Activated CD8-positive, alpha-beta memory T cell treated with anti-CD3 and anti-CD28 coated beads for 4 hours (primary cell): ENCODE data around the gene RRP15.

Experiments
- DNase-seq, 2 donors: peaks; one replicate each; pipeline ENCODE4 v3.0.0-alpha.2; 2020; ENCODE audit warnings: low read depth in 2 of 2

RRP15 gene, protein sequence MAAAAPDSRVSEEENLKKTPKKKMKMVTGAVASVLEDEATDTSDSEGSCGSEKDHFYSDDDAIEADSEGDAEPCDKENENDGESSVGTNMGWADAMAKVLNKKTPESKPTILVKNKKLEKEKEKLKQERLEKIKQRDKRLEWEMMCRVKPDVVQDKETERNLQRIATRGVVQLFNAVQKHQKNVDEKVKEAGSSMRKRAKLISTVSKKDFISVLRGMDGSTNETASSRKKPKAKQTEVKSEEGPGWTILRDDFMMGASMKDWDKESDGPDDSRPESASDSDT

DNA sequence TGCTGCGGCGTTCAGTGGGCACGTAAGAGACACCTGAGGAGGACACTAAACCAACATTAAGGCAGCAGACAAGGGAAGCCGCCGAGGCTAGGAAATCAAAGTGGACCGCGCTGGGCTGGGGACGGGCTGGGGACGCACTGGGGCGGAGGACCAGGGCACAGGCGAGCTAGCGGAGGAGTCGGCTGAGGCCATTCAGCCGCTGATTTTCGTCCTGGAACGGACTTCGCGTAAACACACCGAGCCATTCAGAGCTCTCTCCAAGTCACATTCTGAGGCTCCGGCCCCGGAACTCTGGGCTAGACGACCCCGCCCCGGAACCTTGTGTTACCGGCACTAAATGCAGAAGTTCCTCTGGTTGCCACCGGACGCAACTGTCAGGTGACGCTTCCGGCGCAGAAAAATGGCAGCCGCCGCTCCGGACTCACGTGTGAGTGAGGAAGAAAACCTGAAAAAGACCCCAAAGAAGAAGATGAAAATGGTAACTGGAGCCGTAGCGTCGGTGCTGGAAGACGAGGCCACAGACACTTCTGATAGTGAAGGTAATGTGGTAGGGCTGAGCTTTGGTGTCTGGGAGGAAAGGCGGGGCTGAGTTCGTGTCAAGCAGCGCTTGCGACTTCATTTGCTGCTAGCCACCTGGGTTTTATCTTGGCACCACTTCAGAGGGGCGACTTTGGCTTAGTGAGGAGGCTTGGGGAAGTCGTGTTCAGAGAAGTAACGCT lies at the start of gene RRP15:
TSS of gene RRP15 (plus strand) at position 377 of the 719 bp plus-strand sequence. CDS start at position 401, 24 bp downstream.
- peak; percentile 68 to 75 for DNase-seq

DNA sequence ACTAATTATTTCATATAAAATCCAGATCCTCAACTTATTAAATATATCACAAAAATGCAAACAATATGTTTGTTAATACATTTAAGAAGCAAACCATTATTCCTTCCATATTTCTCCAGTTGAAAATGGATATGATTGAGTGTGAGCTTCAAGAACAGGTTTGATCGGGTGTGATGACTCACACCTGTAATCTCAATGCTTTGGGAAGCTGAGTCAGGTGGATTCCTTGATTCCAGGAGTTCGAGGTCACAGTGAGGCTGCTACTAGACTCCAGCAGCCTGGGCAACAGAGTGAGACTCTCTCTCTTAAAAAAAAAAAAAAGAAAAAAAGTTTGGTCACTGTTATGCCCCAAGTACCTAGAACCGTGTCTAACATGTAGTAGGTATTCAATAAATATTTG lies 42.9 kb upstream of the RRP15 start:
- no peak for DNase-seq

DNA sequence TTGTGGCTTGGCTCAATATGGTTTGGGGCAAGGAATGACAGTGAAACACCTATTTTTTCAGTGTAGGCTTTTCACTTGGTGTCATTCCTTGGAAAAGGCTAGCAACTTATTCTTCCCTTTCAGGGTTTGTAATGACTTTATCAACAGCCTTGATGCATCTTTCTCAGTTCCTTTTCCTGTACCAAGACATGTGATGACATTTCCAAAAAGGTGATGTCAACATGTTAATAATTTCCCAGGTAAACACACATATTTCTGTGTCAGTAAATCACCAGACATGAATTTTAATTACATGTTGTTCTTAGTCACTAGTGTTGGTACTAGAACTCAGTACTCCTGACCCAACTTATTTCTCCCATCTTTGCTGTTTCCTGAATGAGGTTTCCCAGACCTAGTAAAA lies 37.8 kb upstream of the RRP15 start:
- no peak for DNase-seq

DNA sequence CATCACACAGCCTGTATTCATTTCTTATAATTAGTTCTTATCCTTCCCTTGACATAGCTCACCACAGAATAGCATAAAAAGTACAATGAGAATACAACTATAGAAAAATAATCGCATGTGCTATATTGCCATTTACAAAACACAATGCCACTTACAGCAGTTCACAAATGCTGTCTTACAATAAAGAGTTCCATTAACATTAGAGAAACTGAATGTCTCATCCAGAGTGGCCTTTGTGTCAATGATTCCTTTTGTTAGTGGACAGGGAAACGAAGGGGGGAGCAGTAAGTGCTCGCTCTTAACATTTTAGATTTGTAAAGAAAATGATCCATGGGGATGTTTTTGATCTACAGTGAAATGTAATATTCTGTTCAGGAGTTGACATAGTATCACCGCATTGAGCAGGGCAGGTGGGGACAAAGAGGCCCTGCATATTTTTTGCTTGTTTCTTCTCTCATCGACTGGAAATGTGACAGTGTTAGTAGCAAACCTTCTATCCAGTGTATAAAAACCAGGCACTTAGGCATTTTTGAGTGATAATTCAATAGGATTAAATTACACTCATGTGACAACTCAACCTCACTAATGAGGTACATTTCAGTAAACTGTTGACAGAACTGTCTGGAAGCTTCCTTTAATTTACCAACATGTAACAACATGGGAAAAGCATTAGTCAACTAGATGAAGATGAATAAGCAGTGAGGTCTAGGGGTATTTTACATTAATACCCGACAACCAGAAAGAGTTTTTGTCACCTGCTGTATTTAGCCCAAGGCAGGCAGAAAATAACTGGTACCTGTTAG lies 35.6 kb upstream of the RRP15 start:
- DNase-seq = no peak

DNA sequence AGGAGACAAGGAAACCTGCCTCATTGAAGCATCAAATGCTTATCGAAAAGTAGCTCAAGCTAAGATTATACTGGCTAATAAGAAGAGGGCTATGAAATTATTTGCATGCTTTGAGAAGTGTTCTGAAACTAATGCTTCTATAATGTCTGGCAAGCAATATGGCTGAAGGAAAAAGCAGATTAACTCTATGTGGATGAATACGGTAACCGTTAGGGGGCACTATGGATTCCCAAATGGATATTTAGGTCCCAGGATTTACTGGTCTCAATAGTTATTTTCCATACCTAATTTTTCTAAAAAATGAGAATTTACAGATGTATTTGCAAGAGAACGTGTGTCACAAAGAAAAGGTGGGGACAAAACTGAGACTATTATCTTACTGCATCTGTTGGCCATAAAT lies 34.6 kb upstream of the RRP15 start:
- no peak for DNase-seq

DNA sequence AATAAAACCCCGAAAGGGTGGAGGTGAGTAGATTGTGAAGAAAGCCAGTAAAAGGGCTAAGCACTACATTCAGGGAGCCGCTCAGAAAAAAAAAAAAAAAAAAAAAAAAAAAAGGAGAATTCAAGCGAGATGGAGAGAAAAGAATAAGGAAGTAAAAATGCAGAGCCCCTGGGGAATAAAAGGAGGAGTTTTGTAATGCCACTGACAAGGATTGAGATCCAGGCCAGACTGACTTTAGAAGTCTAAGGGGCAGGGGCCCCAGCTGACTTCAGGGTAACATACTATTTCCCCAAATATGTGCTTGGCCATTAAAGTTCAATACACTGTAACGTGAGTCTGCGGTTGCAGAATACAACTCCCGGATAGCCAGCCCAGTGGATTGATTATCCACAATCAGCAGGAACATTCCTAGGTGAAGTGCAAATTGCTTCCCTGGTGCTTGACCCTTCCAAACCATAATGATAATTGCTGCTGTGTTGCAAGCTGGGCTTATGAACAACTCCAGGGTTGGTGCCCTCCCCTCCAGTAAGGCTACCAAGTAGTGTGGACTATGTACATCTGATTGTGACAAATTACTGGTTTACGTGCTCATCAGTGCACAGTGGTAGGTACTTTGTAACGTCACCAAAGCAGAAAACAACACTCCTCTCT lies 30.7 kb upstream of the RRP15 start:
- DNase-seq = no peak

DNA sequence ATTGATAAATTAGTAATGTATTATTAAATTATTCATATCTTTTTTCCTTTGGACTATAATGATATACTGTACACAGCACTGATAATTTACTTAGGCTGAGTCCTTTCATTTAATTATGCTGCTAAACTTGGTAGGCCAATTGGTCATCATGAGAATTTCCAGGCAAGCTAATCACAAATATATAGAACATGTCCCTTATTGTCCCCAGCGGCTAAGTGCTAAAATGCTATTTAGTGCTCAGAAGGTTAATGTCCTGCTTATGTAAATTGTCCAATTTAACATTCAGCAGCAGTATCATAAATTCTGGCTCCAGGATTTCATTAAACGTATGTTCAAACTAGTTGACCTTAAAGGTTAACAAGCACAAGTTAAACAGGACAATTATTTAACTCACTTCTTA lies 30.0 kb upstream of the RRP15 start:
- DNase-seq = no peak

DNA sequence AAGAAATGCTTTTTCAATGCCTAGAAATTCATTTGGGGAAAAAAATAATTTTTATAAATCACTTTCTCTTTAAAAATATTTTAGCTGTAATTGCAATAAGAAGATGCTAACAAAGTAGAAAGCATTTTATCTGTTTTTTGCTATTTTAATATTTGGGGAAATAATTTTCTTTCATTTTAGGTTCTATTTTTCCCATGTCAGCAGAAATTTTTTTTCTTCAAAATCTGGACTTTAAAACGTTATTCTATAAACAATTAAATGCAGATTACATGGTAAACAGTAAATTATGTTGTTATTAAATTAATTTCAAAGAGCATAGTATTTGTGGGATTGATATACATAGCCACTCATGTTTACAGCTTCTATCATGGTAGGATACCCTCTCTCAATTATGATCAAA lies 27.7 kb upstream of the RRP15 start:
- DNase-seq = no peak

DNA sequence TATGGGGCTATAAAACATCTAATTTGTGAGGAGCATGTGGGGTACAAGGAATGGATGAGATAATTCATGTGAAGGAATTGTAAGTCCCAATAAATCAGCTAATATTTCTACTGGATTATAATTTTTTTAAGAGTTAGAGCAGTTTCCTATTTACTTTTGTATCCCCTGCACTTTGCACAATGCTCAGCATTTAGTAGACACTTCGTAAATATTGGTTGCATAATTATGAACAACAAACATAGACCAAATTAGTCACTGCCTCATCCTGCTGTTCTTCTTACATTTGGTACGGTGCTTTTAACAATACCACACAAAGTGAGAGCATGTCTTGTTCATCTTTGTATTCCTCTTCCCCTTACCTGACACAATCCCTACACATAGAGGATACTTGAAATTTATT lies 27.1 kb upstream of the RRP15 start:
- DNase-seq = no peak

DNA sequence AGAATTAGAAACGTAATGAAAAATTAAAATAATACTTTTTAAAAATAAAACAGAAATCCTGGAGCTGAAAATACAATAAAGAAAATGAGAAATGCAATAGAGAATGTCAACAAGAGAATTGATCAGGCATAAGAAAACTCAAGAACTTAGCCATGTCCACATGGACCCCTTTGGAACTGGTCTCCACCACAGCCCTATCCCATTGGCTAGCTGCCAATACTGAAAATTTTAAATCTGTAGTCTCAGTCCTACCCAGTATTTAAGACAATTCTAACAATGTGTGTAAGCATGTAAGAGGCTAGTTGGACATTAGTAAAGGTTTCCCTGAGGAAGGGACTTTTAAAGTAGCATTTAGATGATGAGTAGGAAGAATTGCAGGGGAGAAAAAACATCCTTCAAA lies 25.8 kb upstream of the RRP15 start:
- DNase-seq = no peak

DNA sequence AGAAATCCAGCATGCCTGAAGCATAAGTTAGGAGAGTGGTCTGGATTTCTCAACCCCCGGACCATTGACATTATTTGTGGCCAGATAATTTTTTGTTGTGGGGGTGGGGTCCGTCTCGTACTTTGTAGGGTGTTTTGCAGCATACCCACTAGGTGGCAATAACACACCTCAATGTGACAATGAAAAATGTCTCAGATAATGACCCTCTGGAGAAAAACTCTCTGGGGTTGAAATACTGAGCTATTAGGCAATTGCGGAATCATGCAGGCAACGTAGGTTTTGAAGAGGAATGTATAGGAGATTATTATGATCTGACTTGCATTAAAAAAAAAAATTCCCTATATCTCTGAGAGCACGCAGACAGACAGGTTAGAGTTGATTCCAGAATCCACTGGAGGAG lies 25.3 kb upstream of the RRP15 start:
- no peak for DNase-seq

DNA sequence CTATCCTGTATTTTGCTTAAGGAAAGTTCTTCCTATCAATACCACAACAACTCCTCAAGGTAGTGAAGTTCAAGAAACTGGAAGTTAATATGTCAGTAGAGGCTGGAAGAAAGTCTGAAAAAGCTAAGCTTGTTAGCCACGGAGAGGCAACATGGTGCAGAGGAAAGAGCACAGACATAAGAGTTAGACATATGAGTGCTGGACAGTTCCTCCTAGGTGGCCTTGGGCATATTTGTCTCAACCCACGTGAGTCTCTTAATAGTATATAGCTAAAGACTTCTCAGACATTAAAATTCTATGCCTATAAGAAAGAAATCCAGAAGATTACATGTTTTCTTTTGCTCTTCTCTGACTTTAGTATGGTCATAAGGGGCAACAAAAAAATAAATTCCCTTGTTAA lies 22.8 kb upstream of the RRP15 start:
- no peak for DNase-seq

DNA sequence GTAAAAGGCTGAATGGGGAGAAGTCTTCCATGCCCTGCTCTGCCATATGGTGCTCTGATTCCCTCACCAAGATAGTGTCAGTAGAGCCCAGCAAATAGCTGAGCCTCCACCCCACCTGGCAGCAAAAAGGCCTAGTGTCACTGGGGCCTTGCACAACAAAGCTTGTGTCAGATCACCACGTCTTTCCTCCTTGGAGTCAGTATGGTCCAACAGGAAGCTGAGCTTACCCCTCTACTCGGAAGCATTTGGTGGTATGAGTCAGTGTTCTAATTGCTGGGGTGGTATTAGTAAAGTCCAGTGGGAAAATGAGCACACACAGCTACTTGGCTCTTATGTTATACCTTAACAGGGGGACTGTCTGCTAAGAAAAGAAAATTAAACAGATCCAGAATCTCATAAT lies 18.7 kb upstream of the RRP15 start:
- no peak for DNase-seq

DNA sequence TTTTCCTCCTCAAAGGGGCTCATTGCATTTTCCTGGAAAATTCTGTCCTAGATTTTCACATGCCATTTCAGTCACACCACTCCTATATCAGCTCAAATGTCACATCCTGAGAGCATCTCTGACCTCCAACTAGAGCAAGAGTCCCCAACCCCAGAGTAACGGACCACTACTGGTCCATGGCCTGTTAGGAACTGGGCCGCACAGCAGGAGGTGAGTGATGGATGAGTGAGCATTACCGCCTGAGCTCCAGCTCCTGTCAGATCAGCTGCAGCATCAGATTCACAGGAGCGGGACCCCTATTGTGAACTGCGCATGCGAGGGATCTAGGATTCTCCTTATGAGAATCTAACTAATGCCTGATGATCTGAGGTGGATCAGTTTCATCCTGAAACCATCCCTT lies 12.7 kb upstream of the RRP15 start:
- no peak for DNase-seq

DNA sequence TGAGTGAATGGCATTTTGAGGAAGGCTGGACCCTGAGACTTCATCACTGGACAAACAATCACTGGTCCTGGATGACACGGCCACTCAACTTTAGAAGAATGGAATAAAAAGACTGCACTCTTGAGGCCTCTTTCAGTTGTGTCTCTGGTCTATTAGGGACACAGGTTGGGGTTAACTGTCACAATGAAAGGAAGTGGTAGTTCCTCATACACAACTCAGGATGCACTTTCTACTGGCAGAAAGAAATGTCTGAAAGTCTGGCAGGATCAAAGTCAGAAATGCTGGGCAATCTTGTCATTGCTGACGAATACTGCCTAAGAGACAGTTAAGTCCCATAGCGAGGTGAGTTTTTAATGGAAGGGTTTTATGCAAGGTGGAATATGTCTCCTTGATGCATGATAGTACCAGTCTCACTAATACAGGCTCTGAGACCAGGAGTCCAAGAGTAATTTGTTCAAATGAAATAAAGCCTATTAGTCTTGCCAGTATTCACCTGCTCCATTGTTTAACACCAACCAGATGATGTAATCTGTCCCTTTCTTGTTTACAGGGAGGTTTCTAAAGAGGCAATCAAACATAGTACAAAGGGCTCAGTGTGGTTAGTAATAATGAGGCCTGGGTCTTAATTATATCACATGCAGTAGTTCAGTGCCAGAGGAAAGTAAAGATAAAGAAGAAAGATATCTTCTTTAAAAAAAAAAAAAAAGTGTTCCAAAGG lies 11.2 kb upstream of the RRP15 start:
- no peak for DNase-seq

DNA sequence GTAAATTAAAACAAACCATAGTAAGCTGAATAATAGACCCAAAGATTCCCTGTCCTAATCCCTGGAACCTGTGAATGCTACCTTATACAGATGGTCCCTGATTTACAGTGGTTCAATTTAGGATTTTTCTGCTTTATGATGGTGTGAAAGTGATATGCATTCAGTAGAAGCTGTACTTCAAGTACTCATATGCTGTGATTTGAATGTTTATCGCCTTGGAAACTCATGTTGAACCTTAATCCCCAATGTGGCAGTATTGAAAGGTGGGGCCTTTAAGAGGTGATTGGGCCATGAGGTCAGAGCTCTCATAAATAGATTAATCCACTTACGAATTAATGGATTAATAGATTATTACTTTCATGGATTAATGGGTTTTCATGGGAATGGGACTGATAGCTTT lies 10.6 kb upstream of the RRP15 start:
- DNase-seq = no peak

DNA sequence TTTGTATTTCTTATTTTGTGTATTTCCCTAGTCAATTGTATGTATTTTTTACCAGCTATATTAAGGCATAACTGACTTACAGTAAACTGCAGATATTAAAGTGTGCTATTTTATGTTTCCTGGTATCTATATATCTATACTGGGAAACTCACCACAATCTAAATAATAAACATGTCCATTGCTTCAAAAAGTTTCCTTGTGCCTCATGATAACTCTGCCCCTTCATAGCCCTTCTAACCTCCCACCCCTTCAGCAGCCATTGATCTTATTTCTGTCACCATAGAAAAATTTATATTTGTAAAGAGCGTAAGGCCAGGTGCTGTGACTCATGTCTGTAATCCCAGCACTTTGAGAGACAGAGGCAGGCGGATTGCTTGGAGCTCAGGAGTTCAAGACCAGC lies 9.3 kb upstream of the RRP15 start:
- no peak for DNase-seq

DNA sequence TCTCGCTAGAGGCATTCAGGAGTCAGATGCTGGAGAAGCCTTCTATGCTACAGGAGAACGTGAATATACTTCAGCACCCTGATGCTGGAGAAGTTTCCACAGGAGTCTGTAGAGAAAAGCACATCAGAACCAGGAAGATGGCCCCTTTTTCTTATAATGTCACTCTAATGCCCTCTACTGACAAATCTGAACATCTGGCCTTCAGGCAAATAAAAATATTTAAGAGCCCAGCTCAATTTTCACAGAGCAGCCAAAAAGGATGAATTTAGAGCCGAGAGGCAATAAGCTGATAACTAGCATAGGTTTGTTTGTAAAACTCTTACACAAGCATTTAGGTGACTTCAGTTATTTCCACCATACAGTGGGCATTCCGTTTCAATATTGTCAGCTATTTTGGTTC lies 3.8 kb upstream of the RRP15 start:
- DNase-seq = no peak

DNA sequence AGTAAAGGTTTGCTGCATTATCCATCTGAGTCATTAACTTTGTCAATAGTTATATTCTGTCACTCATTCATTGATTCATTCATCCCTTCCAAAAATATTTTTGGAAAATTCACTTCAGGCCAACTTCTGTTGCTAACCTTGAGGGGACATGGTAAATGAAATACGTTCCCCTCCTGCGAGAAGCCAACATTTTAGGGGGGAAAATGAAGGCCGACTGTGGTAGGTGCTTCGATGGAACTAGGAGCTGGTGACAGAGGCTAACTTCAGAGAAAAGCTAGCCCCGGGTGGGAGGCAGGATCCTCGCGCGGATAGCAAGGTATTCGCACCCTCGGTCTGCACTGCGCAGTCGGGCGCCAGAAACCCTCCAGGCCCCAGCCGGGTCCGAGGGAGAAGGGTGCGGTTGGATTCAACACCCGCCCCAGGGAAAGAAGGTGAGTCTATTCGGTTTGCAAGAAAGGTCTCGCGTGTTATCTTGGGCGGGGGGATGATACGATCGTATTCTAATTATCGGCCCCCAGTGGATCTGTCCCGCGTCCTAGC lies 646 bp upstream of the RRP15 start:
- no peak for DNase-seq

DNA sequence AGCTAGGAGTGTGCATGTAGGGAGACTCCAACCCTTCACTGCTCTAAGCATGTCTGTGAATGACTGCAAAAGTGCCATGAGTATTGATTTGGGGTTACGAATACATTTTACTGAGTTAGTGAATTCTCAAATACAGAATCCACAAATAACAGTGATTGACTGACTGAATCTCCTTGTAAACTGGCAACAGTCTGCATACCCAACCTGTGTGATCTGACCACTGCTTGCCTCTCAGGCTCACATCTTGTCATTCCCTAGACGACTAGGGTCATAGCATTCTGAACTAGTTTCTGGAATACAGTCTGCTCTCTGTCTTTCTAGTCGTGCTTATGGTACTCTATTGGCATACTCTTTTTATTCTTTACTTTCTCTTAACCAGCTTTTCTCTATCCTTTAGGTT lies 7.4 kb downstream of the RRP15 start:
- DNase-seq = no peak

DNA sequence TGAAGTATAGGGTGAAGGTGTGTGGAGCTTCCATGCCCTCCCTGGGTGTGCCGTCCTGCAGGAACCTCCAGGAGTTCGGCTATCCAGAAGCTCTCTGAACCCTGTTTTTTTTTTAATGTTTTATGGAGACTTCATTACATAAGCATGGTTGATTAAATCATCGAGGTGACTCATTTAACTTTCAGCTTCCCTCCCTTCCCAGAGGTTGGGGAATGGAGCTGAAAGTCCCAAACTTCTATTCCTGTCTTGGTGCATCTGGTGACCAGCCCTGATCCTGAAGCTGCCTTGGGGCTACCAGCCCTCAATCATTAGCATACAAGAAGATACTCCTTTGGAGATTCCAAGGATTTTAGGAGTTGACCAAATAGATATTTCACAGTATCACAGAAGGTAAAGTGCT lies 9.5 kb downstream of the RRP15 start:
- DNase-seq = no peak
